GM12875 (cell line): ENCODE results near the gene CLIC5.

Source experiments
- H3K4me3 ChIP-seq: one replicate; pipeline ENCODE4 v1.5.1; 2011; ENCODE audit warnings: low read depth, low read length, control low read depth
- TF ChIP-seq, protein P1 (sequence below): IDR thresholded peaks from 2 replicates; pipeline ENCODE4 v1.5.1; 2011; ENCODE audit warnings: low read depth, mild to moderate bottlenecking, control low read depth, inconsistent platforms, low read length, moderate library complexity, borderline replicate concordance; ENCODE audit not compliant: insufficient read depth

CLIC5 gene

GRCh38 chr6:45884336-45884735 lies 131.3 kb downstream of the CLIC5 start:
- H3K4me3 ChIP-seq, result no peak overlapping the region
- TF ChIP-seq, protein P1, sequence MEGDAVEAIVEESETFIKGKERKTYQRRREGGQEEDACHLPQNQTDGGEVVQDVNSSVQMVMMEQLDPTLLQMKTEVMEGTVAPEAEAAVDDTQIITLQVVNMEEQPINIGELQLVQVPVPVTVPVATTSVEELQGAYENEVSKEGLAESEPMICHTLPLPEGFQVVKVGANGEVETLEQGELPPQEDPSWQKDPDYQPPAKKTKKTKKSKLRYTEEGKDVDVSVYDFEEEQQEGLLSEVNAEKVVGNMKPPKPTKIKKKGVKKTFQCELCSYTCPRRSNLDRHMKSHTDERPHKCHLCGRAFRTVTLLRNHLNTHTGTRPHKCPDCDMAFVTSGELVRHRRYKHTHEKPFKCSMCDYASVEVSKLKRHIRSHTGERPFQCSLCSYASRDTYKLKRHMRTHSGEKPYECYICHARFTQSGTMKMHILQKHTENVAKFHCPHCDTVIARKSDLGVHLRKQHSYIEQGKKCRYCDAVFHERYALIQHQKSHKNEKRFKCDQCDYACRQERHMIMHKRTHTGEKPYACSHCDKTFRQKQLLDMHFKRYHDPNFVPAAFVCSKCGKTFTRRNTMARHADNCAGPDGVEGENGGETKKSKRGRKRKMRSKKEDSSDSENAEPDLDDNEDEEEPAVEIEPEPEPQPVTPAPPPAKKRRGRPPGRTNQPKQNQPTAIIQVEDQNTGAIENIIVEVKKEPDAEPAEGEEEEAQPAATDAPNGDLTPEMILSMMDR, result no peak

DNA sequence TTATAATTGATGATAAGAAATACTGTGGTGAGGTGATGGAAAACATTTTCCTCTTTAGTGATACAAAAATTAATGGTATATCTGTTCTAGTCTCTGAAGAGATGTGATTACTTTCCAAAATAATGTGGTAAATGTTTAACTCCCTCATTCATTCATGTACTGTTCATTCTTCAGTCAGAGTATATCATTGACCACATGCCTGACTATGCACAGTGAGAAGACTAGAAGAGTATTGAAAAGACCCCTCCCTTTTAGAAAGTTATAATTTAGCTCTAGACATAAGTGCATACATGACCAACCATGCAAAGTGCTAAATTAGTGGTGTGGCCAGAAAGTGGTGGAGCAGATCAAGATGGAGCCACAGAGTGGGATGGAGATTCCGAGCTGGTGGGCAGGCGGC lies 133.0 kb downstream of the CLIC5 start:
- TF ChIP-seq, protein P1, result no peak
- no peak overlapping the region for H3K4me3 ChIP-seq

DNA sequence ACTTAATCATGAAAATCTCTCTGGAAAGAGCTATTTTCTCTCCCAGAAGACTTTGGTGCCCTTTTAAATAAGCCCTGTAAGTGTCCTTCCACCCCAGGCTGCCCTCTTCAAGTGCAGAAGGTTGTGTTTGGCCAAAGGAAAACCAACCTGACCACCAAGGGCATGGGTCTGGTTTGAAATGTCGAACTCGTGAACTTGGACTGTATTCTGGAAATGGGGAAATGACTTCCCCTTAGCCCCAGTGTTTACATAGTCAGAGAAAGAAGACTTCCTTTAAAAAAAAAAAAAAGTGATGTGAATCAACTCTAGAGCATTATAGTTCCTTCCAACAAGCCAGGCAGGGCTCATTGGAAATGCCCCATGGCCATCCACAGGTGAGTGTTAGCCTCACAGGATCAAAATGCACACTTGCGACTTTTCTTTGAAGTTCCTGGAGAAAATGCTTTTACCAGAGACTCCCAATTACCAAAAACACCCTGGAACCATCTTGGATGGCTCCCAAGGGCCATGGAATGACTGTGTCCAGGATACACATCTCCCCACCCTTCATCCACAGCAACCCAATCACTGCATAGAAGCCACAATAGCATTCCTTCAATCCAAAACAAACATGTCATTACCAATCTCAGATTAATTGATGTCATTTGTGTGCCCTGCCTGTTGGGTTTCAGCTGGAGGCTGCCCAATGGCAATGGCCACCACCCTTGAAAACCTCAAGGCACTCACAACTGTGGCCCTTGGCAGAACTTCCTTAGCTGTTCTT lies 133.8 kb downstream of the CLIC5 start:
- H3K4me3 ChIP-seq, result no peak overlapping the region
- TF ChIP-seq, protein P1, result no peak

- H3K4me3 ChIP-seq, result no peak overlapping the region
- TF ChIP-seq, protein P1, result no peak
Observed at GRCh38 chr6:45880676-45881075, 135.0 kb downstream of the CLIC5 start.

DNA sequence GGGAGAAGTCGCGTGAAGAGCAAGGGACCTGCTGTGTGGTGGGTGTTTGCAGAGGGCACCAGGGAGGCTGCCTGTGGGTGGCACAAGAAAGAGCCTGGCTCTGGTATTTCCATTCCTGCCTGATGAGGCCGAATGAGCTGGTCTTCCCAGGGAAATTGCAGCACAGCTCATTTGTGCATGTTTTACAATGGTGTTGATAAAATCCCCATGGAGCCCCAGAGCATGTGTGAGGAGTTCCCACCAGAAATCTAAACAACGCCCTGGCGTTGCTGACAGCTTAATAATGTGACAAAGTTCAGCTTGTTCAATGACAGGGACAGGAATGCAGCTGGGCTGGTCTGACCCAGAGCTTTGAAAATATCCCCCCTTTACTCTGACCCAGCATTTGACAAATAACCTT lies 135.5 kb downstream of the CLIC5 start:
- TF ChIP-seq, protein P1, result no peak
- H3K4me3 ChIP-seq, result no peak overlapping the region

DNA sequence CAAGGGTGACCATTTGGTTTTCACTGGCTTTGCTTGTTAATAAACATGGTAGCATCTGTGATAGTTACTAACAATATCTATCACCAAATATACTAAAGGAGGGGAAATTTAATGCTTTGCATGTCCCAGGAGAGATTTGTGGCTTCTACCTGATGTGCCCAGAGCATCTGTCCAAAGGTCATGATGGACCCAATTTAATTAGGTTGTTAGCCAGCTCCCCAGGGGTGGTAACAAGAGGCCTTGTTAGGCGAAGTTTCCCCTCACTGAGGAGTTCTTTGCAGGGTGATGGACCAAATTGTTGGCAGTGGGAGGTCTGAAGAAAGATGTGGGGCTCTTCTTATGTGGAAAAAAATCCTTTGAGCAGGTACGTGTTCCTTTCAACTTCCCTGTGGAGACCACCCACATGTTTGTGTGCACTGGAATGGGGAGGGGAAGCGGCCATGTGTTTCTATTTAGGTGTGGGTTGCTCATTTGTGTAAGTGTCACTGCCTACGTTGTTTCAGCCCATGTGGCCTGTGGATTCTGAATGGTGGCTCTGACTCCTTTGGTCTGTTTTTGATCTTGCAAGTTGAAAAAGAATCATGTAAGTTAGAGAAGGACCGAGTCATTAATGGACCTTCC lies 137.6 kb downstream of the CLIC5 start:
- TF ChIP-seq, protein P1, result no peak
- no peak overlapping the region for H3K4me3 ChIP-seq
